Ishikawa (cell line): Measurements from ENCODE around the gene ABCC5.

Experiments used
- CEBPB ChIP-seq: IDR thresholded peaks from 2 replicates; pipeline ENCODE4 v1.6.1; 2012
- CREB1 ChIP-seq: IDR thresholded peaks from 2 replicates; pipeline ENCODE4 v1.6.1; 2012; ENCODE audit warnings: low read depth
- EGR1 ChIP-seq: IDR thresholded peaks from 2 replicates; pipeline ENCODE4 v1.6.1; 2012
- EP300 ChIP-seq: IDR thresholded peaks from 2 replicates; pipeline ENCODE4 v1.6.1; 2012; ENCODE audit warnings: borderline replicate concordance
- FOXM1 ChIP-seq: IDR thresholded peaks from 2 replicates; pipeline ENCODE4 v1.6.1; 2012; ENCODE audit warnings: low read depth, borderline replicate concordance
- NFIC ChIP-seq: IDR thresholded peaks from 2 replicates; pipeline ENCODE4 v1.6.1; 2012
- RAD21 ChIP-seq: IDR thresholded peaks from 2 replicates; pipeline ENCODE4 v1.6.1; 2012; ENCODE audit warnings: low read depth
- REST ChIP-seq: IDR thresholded peaks from 2 replicates; pipeline ENCODE4 v1.6.1; 2012; ENCODE audit warnings: low read depth, mild to moderate bottlenecking
- TAF1 ChIP-seq: IDR thresholded peaks from 2 replicates; pipeline ENCODE4 v1.6.1; 2012; ENCODE audit warnings: low read depth, mild to moderate bottlenecking
- TCF12 ChIP-seq: IDR thresholded peaks from 2 replicates; pipeline ENCODE4 v1.6.1; 2012; ENCODE audit warnings: low read depth
- TEAD4 ChIP-seq: IDR thresholded peaks from 2 replicates; pipeline ENCODE4 v1.6.1; 2012
- YY1 ChIP-seq: IDR thresholded peaks from 2 replicates; pipeline ENCODE4 v1.6.1; 2012; ENCODE audit warnings: low read depth
- ZBTB7A ChIP-seq: IDR thresholded peaks from 2 replicates; pipeline ENCODE4 v1.6.1; 2012; ENCODE audit warnings: low read depth
- TF ChIP-seq, protein P1 (sequence below): IDR thresholded peaks from 2 replicates; pipeline ENCODE4 v1.6.1; 2012
- TF ChIP-seq, protein P2 (sequence below): IDR thresholded peaks from 2 replicates; pipeline ENCODE4 v1.6.1; 2012

ABCC5 gene

GRCh38 chr3:183921096-183921495 lies 96.6 kb downstream of the ABCC5 start:
- no peak for TF ChIP-seq TCF12
- no peak for TF ChIP-seq FOXM1
- TF ChIP-seq YY1 = no peak
- TF ChIP-seq REST = no peak
- TF ChIP-seq EP300 = no peak
- no peak for TF ChIP-seq TAF1
- TF ChIP-seq NFIC = no peak
- TF ChIP-seq, protein P1, sequence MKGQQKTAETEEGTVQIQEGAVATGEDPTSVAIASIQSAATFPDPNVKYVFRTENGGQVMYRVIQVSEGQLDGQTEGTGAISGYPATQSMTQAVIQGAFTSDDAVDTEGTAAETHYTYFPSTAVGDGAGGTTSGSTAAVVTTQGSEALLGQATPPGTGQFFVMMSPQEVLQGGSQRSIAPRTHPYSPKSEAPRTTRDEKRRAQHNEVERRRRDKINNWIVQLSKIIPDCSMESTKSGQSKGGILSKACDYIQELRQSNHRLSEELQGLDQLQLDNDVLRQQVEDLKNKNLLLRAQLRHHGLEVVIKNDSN = no peak
- TF ChIP-seq EGR1 = no peak
- TF ChIP-seq RAD21 = no peak
- no peak for TF ChIP-seq ZBTB7A
- TF ChIP-seq TEAD4 = no peak
- TF ChIP-seq CEBPB = no peak
- no peak for TF ChIP-seq CREB1
- TF ChIP-seq, protein P2, sequence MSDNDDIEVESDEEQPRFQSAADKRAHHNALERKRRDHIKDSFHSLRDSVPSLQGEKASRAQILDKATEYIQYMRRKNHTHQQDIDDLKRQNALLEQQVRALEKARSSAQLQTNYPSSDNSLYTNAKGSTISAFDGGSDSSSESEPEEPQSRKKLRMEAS = no peak

DNA sequence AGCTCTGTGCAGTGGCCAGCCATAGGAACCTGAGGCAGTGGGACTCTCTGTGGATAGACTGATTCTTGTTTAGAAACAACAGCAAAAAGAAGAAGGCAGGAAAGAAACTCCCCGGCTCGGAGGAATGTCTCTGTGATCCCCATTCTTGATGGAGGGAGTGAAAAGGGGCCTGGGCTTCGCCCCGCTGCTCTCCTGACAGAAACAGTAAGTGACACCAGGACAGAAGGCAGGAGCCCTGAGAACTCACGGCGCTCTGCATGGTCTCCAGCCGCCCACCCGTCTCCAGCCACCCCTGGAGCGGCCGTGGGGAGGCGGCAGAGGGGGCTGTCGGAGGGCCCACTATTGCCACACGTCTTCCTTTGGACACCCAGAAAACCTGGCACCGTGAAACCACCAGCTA lies 97.3 kb downstream of the ABCC5 start:
- TF ChIP-seq REST (no peak), CREB1 (no peak), CEBPB (no peak), YY1 (no peak), RAD21 (no peak), ZBTB7A (no peak), FOXM1 (no peak), TEAD4 (no peak), TCF12 (no peak), EGR1 (no peak), NFIC (no peak), TAF1 (no peak), EP300 (no peak)
- TF ChIP-seq, protein P2 = no peak
- TF ChIP-seq, protein P1 = no peak

DNA sequence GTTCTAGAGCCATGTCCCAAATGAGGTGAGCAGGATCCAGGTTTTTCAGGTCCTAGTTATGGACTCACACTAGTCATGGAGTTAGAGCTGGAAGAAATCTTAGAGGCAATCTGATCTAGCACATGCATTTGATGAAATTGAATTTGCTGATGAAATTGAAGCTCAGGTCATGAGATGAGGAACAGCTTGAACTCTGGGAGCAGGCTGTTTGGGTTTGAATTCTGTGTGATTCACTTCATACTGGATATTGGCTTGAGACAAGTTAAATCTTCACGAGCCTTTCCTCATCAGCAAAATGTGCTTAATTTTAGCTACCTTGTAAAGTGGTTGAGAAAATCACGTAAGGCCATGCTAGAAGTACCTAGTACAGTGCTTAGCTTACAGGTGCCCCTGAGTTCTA lies 99.5 kb downstream of the ABCC5 start:
- TF ChIP-seq CREB1 = no peak
- TF ChIP-seq EGR1 = no peak
- TF ChIP-seq TEAD4 = no peak
- TF ChIP-seq YY1 = no peak
- no peak for TF ChIP-seq FOXM1
- TF ChIP-seq REST = no peak
- TF ChIP-seq, protein P2 = no peak
- no peak for TF ChIP-seq ZBTB7A
- TF ChIP-seq RAD21 = no peak
- no peak for TF ChIP-seq EP300
- no peak for TF ChIP-seq TCF12
- no peak for TF ChIP-seq CEBPB

- TF ChIP-seq, protein P1 = no peak
- TF ChIP-seq REST = no peak
- TF ChIP-seq, protein P2 = no peak
- no peak for TF ChIP-seq ZBTB7A
- no peak for TF ChIP-seq EGR1
- TF ChIP-seq CREB1 = no peak
- TF ChIP-seq NFIC = no peak
- TF ChIP-seq FOXM1 = no peak
These were observed 99.9 kb downstream of the ABCC5 start for GRCh38 chr3:183917776-183918175.
